ENCODE measurements around the gene SMAD3. TPM values are rescaled to one million over a fixed set of nuclear protein-coding genes. Genes with fewer than 3 reads are reported as not detected.

Gene SMAD3
- total and polyA plus RNA-seq, 10 of the 15 experiments (the other 5 are each of a cell fraction or from before 2014, with no cell fraction given), result 5.6 to 43.2 (median 16.0) TPM

DNA sequence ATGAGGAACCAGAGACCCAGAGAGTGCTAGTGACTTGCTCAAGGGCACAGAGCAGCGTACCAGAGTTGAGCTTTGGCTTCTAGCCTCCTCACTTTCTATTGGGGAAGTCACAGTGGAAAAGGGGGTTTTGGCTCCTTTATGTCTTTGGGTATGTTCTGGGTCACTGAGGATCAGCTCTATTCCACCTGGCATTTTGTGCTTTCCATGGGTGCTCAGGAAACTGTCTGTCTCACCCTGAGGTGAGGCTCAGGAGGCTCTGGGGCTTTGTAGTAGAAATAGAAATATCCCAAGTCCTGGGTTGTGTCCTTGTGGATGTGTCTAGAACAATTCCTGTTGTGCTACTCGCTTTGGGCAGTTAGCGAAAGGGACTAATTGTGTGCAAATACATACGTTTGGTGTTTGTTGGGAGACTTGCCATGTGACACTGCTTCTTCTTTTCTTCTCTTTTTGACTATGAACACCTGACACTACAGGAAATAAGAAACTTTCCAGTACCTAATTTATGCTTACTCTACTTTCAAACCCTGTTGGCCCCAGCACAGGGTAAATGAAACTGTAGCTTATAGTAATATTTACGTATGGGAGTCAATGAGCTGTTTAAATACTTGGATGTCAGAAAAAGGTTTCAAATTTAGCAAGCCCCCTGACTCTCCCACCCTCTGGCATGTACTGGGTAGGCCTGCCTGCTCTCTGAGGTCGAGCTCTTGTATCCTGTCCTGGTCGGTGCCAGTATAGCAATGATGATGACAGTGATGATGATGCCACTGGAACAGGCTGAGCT, 35.6 kb downstream of the SMAD3 start (continued):
- TF ChIP-seq, protein P1, sequence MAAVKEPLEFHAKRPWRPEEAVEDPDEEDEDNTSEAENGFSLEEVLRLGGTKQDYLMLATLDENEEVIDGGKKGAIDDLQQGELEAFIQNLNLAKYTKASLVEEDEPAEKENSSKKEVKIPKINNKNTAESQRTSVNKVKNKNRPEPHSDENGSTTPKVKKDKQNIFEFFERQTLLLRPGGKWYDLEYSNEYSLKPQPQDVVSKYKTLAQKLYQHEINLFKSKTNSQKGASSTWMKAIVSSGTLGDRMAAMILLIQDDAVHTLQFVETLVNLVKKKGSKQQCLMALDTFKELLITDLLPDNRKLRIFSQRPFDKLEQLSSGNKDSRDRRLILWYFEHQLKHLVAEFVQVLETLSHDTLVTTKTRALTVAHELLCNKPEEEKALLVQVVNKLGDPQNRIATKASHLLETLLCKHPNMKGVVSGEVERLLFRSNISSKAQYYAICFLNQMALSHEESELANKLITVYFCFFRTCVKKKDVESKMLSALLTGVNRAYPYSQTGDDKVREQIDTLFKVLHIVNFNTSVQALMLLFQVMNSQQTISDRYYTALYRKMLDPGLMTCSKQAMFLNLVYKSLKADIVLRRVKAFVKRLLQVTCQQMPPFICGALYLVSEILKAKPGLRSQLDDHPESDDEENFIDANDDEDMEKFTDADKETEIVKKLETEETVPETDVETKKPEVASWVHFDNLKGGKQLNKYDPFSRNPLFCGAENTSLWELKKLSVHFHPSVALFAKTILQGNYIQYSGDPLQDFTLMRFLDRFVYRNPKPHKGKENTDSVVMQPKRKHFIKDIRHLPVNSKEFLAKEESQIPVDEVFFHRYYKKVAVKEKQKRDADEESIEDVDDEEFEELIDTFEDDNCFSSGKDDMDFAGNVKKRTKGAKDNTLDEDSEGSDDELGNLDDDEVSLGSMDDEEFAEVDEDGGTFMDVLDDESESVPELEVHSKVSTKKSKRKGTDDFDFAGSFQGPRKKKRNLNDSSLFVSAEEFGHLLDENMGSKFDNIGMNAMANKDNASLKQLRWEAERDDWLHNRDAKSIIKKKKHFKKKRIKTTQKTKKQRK (IDR thresholded peaks at IDR 0.05; ENCODE audit: low read depth, low read length), result no peak
- TF ChIP-seq SUZ12 (IDR thresholded peaks at IDR 0.05; ENCODE audit: unreplicated experiment), result no peak
- TF ChIP-seq BMI1 (IDR thresholded peaks at IDR 0.05; ENCODE audit: borderline replicate concordance), result no peak
- no peak for TF ChIP-seq YBX1 (IDR thresholded peaks at IDR 0.05)
- TF ChIP-seq, protein P2, sequence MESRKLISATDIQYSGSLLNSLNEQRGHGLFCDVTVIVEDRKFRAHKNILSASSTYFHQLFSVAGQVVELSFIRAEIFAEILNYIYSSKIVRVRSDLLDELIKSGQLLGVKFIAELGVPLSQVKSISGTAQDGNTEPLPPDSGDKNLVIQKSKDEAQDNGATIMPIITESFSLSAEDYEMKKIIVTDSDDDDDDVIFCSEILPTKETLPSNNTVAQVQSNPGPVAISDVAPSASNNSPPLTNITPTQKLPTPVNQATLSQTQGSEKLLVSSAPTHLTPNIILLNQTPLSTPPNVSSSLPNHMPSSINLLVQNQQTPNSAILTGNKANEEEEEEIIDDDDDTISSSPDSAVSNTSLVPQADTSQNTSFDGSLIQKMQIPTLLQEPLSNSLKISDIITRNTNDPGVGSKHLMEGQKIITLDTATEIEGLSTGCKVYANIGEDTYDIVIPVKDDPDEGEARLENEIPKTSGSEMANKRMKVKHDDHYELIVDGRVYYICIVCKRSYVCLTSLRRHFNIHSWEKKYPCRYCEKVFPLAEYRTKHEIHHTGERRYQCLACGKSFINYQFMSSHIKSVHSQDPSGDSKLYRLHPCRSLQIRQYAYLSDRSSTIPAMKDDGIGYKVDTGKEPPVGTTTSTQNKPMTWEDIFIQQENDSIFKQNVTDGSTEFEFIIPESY (IDR thresholded peaks at IDR 0.05), result no peak
- TF ChIP-seq SREBF2 (IDR thresholded peaks at IDR 0.05; ENCODE audit: low read length), result no peak
